BE2C (cell line): Measurements from ENCODE around the gene SHOX.

Experiments used
- DNase-seq: peaks from one replicate; pipeline ENCODE4 v3.0.0-alpha.2; 2020
- H3K27me3 ChIP-seq: fragments of 250-450 bp; sonication (Bioruptor Pico); 2 replicates; pipeline ENCODE4 v1.5.1; 2020; ENCODE audit warnings: mild to moderate bottlenecking
- H3K36me3 ChIP-seq: fragments of 250-450 bp; sonication (Bioruptor Pico); 2 replicates; pipeline ENCODE4 v1.5.1; 2020; ENCODE audit warnings: mild to moderate bottlenecking
- H3K4me1 ChIP-seq: fragments of 250-450 bp; sonication (Bioruptor Pico); 2 replicates; pipeline ENCODE4 v1.5.1; 2020
- H3K4me3 ChIP-seq: 2 replicates; pipeline ENCODE4 v1.5.1; 2011; ENCODE audit warnings: low read depth, low read length
- H3K9me3 ChIP-seq: fragments of 250-450 bp; sonication (Bioruptor Pico); 2 replicates; pipeline ENCODE4 v1.5.1; 2020
- CTCF ChIP-seq: IDR thresholded peaks from 2 replicates; pipeline ENCODE4 v1.5.1; 2012; ENCODE audit warnings: mild to moderate bottlenecking, low read depth, low read length

Gene SHOX

GRCh38 chrX:627510-627981 is 3.0 kb upstream of the SHOX start:
- no peak overlapping the region for H3K4me3 ChIP-seq
- DNase-seq, result no peak
- H3K36me3 ChIP-seq, result no peaks in the 10 kb centered on the region
- no peak for TF ChIP-seq CTCF
- no peaks in the 10 kb centered on the region for H3K4me1 ChIP-seq
- no peaks in the 10 kb centered on the region for H3K9me3 ChIP-seq
- no peaks in the 10 kb centered on the region for H3K27me3 ChIP-seq

- DNase-seq, result no peak
- Histone ChIP-seq H3K27me3 (no peaks in the 10 kb centered on the region), H3K36me3 (no peaks in the 10 kb centered on the region), H3K4me1 (no peaks in the 10 kb centered on the region), H3K4me3 (no peak overlapping the region), H3K9me3 (no peaks in the 10 kb centered on the region)
- TF ChIP-seq CTCF, result no peak
Observed at GRCh38 chrX:627995-628394, 2.6 kb upstream of the SHOX start.

- Histone ChIP-seq H3K4me1 (no peaks in the 10 kb centered on the region), H3K36me3 (no peaks in the 10 kb centered on the region), H3K9me3 (no peaks in the 10 kb centered on the region), H3K4me3 (no peak overlapping the region), H3K27me3 (no peaks in the 10 kb centered on the region)
- DNase-seq, result no peak
- no peak for TF ChIP-seq CTCF
Observed at GRCh38 chrX:629230-630006, 1.2 kb upstream of the SHOX start.

GRCh38 chrX:630007-630611 is 482 bp upstream of the SHOX start:
- H3K27me3 ChIP-seq, result no peaks in the 10 kb centered on the region
- no peak overlapping the region for H3K4me3 ChIP-seq
- H3K36me3 ChIP-seq, result no peaks in the 10 kb centered on the region
- DNase-seq, result no peak
- no peak for TF ChIP-seq CTCF
- no peaks in the 10 kb centered on the region for H3K9me3 ChIP-seq
- no peaks in the 10 kb centered on the region for H3K4me1 ChIP-seq

- H3K4me3 ChIP-seq, result no peak overlapping the region
- TF ChIP-seq CTCF, result no peak
- no peak for DNase-seq
- H3K36me3 ChIP-seq, result no peaks in the 10 kb centered on the region
- H3K4me1 ChIP-seq, result no peaks in the 10 kb centered on the region
- no peaks in the 10 kb centered on the region for H3K27me3 ChIP-seq
- H3K9me3 ChIP-seq, result no peaks in the 10 kb centered on the region
Observed at GRCh38 chrX:631802-632365, 1.3 kb downstream of the SHOX start.
